Liver (tissue), 9 donors: Measurements from ENCODE around the gene CCDC78. TPM values are rescaled to one million over a fixed set of nuclear protein-coding genes. Genes with fewer than 3 reads are reported as not detected.

ENCODE experiments used
- DNase-seq: peaks from one replicate; pipeline ENCODE4 v3.0.0-alpha.2; 2017; ENCODE audit warnings: low spot score
- H3K27ac ChIP-seq, 2 donors: one replicate each; pipeline ENCODE4 v1.7.0; 2013; ENCODE audit warnings: inconsistent platforms in 2 of 2, low read length in 2 of 2, control low read depth in 1 of 2, low read depth in 1 of 2, mild to moderate bottlenecking in 1 of 2
- H3K27me3 ChIP-seq, 4 donors: one replicate each; pipeline versions ENCODE4 v1.6.1 to v1.7.0; 2013; ENCODE audit warnings: low read length in 3 of 4, inconsistent platforms in 1 of 4, mild to moderate bottlenecking in 1 of 4, moderate library complexity in 1 of 4; ENCODE audit not compliant: control insufficient read depth in 4 of 4, insufficient read depth in 4 of 4
- H3K36me3 ChIP-seq, 4 donors: one replicate each; pipeline versions ENCODE4 v1.6.1 to v1.7.0; 2013; ENCODE audit warnings: low read length in 3 of 4, mild to moderate bottlenecking in 3 of 4, low read depth in 1 of 4, moderate library complexity in 1 of 4; ENCODE audit not compliant: control insufficient read depth in 4 of 4, insufficient read depth in 3 of 4
- H3K4me1 ChIP-seq, 4 donors: one replicate each; pipeline versions ENCODE4 v1.6.1 to v1.7.0; 2013; ENCODE audit warnings: low read length in 3 of 4, mild to moderate bottlenecking in 3 of 4, moderate library complexity in 1 of 4; ENCODE audit not compliant: control insufficient read depth in 4 of 4, insufficient read depth in 4 of 4
- H3K4me3 ChIP-seq, 3 donors: one replicate each; pipeline versions ENCODE4 v1.6.1 to v1.7.0; 2013; ENCODE audit warnings: low read length in 3 of 3, control low read depth in 1 of 3, low read depth in 1 of 3, mild to moderate bottlenecking in 1 of 3
- H3K9ac ChIP-seq, 2 donors: one replicate each; pipeline ENCODE4 v1.7.0; 2013; ENCODE audit warnings: low read length in 2 of 2, mild to moderate bottlenecking in 2 of 2, moderate library complexity in 2 of 2, control low read depth in 1 of 2, low read depth in 1 of 2
- H3K9me3 ChIP-seq, 4 donors: one replicate each; pipeline versions ENCODE4 v1.6.1 to v1.7.0; 2013; ENCODE audit warnings: low read length in 3 of 4; ENCODE audit not compliant: control insufficient read depth in 4 of 4
- ATF3 ChIP-seq: IDR thresholded peaks from 2 replicates; pipeline ENCODE4 v1.6.1; 2016; ENCODE audit warnings: antibody characterized with exemption
- CTCF ChIP-seq: fragments of 150-350 bp; IDR thresholded peaks from 2 replicates; pipeline ENCODE4 v1.5.1; 2017; ENCODE audit warnings: improper control_type of control experiment, low read depth, low read length; ENCODE audit not compliant: missing input control
- EGR1 ChIP-seq, 2 donors: IDR thresholded peaks; 2 replicates each; pipeline ENCODE4 v1.6.1; 2016 to 2018; ENCODE audit warnings: antibody characterized with exemption in 2 of 2, low read depth in 2 of 2
- FOXA2 ChIP-seq: IDR thresholded peaks from 2 replicates; pipeline ENCODE4 v1.6.1; 2016; ENCODE audit warnings: antibody characterized with exemption
- GABPA ChIP-seq, 2 donors: IDR thresholded peaks in 1 of 2; conservative IDR thresholded peaks in 1 of 2; 2 replicates each; pipeline ENCODE4 v1.6.1; 2016; ENCODE audit warnings: antibody characterized with exemption in 2 of 2, mild to moderate bottlenecking in 1 of 2, moderate library complexity in 1 of 2
- HNF4A ChIP-seq, 2 donors: conservative IDR thresholded peaks; 2 replicates each; pipeline ENCODE4 v1.6.1; 2016; ENCODE audit warnings: antibody characterized with exemption in 2 of 2, mild to moderate bottlenecking in 2 of 2
- HNF4G ChIP-seq: IDR thresholded peaks from 2 replicates; pipeline ENCODE4 v1.6.1; 2016; ENCODE audit warnings: antibody characterized with exemption
- JUND ChIP-seq, 2 donors: IDR thresholded peaks; 2 replicates each; pipeline ENCODE4 v1.6.1; 2016; ENCODE audit warnings: antibody characterized with exemption in 2 of 2
- RAD21 ChIP-seq, 2 donors: IDR thresholded peaks; 2 replicates each; pipeline ENCODE4 v1.6.1; 2016; ENCODE audit warnings: antibody characterized with exemption in 2 of 2, mild to moderate bottlenecking in 2 of 2
- REST ChIP-seq: IDR thresholded peaks from 2 replicates; pipeline ENCODE4 v1.6.1; 2016; ENCODE audit warnings: antibody characterized with exemption, mild to moderate bottlenecking
- RXRA ChIP-seq, 2 donors: IDR thresholded peaks; 2 replicates each; pipeline ENCODE4 v1.6.1; 2017 to 2018; ENCODE audit warnings: antibody characterized with exemption in 2 of 2, mild to moderate bottlenecking in 1 of 2
- SP1 ChIP-seq: IDR thresholded peaks from 2 replicates; pipeline ENCODE4 v1.6.1; 2018; ENCODE audit warnings: antibody characterized with exemption, mild to moderate bottlenecking
- TAF1 ChIP-seq: conservative IDR thresholded peaks from 2 replicates; pipeline ENCODE4 v1.6.1; 2016; ENCODE audit warnings: antibody characterized with exemption, mild to moderate bottlenecking
- WGBS: extraction: QIAGEN DNeasy Blood & Tissue Kit; methylation state at CpG from one replicate; pipeline ENCODE4 v1.1.7; 2013; 5-methylcytosine and 5-hydroxymethylcytosine counted together
- polyA plus RNA-seq, 2 donors: library from polyadenylated mRNA; stranded (reverse) in 1 of 2; unstranded in 1 of 2; fragments of 200-250 nt in 1 of 2; fragments of >200 nt in 1 of 2; fragmentation: Nextera tagmentation in 1 of 2; extraction: Ambion mirVana in 1 of 2; gene quantifications; one replicate each; pipeline versions ENCODE4 v1.2.1 to v1.2.3, GENCODE V29; 2013 to 2015
- total RNA-seq, 2 donors: library from RNA; depleted of rRNA; stranded (reverse); fragments of >200 nt; gene quantifications; one replicate each; pipeline ENCODE4 v1.2.3, GENCODE V29; 2014
- donor health status: healthy.
- donor health status: healthy.
- donor health status: healthy.
- donor health status: healthy.
- donor health status: healthy.

Gene CCDC78
- total and polyA plus RNA-seq, 4 donors: 0.05 to 0.28 (median 0.08) TPM; not detected in 1

- DNase-seq: no peak
- WGBS: 97% methylated on average over 49 of the region's 49 CpGs
- Histone ChIP-seq H3K27ac (no peak overlapping the region), H3K27me3 (no peaks in the 10 kb centered on the region), H3K36me3 (peaks cover 12 to 56% (median 14%) of the 10 kb centered on the region in 4 donors), H3K4me1 (peaks cover 0 to 2% (median under 1%) of the 10 kb centered on the region in 4 donors), H3K9me3 (no peaks in the 10 kb centered on the region), H3K9ac (no peak overlapping the region), H3K4me3 (no peak overlapping the region)
- TF ChIP-seq EGR1 (IDR thresholded peaks at IDR 0.05; ENCODE audit: low read depth in 2 of 2): no peak
- no peak for TF ChIP-seq HNF4G
- TF ChIP-seq HNF4A (conservative IDR thresholded peaks at IDR 0.05): no peak
- no peak for TF ChIP-seq SP1
- TF ChIP-seq RAD21 (IDR thresholded peaks at IDR 0.05): no peak
- no peak for TF ChIP-seq JUND (IDR thresholded peaks at IDR 0.05)
- no peak for TF ChIP-seq RXRA (IDR thresholded peaks at IDR 0.05)
- TF ChIP-seq FOXA2: no peak
- TF ChIP-seq CTCF: no peak
- no peak for TF ChIP-seq REST
- TF ChIP-seq GABPA (IDR thresholded peaks at IDR 0.05 in 1 of 2, conservative IDR thresholded peaks at IDR 0.05 in 1 of 2): no peak
- no peak for TF ChIP-seq TAF1
These were observed 8.2 kb upstream of the CCDC78 start for GRCh38 chr16:734208-734980.

GRCh38 chr16:733382-734207 is 7.4 kb upstream of the CCDC78 start:
- Histone ChIP-seq H3K4me3 (no peak overlapping the region), H3K27ac (no peak overlapping the region), H3K9me3 (no peaks in the 10 kb centered on the region), H3K27me3 (no peaks in the 10 kb centered on the region), H3K36me3 (peaks cover 12 to 56% (median 14%) of the 10 kb centered on the region in 4 donors), H3K9ac (no peak overlapping the region), H3K4me1 (peaks cover 0 to 1% (median under 1%) of the 10 kb centered on the region in 4 donors)
- DNase-seq: no peak
- TF ChIP-seq ATF3: no peak
- 91% methylated on average over 34 of the region's 34 CpGs for WGBS
